HG03039 (cell line): ENCODE results near the gene GAPT.
"Not testable (repeated sequence)": the region's sequence is repeated elsewhere in the genome, so short reads cannot be mapped to it uniquely, and the experiment has no call there.

Experiments used
- ATAC-seq: cut with Tn5 transposase; IDR thresholded peaks from one replicate; pipeline ENCODE4 v1.9.1; 2021; ENCODE audit warnings: mild to moderate bottlenecking, moderate library complexity; ENCODE audit not compliant: unreplicated experiment

GAPT gene

GRCh38 chr5:58503390-58504046, 12.3 kb downstream of the GAPT start:
- ATAC-seq, result no peak

DNA sequence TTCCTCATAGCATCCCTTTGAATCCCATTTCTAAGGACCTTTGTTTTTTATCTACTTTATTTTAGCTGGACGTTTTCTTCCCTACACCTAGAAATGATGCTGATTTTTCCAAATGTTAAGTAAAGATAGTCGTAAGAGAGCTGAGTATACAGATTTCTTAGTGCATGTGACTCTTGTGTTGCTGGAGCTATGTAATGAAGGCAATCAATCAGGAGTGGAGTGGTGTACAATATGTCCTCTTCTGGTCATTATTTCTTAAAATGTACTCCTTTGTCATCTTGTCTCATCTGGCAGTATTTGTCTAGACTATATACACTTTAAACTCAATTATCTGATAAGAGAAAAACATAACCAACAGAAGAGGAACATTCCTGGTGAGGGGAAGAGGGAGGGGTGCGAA, 13.5 kb downstream of the GAPT start:
- no peak for ATAC-seq

DNA sequence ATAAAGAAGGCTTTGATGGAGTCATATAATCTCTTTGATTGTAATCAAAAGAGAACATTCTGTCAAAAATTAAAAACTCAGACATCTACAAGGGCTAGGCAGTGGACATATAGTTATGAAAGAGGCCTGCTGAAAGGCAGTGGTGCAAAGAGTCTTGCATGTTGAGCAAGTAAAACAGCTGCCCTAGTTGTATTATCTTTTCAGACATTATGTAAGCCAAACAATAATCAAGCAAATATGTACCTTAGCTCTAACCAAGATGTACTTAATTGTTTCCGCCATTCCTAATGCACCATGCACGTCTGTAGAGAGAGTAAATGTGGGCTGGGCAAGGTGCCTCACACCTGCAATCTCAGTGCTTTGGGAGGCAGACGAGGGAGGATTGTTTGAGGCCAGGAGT, 14.3 kb downstream of the GAPT start:
- ATAC-seq, result no peak

- ATAC-seq, result peak; percentile 53
Observed at GRCh38 chr5:58505971-58506640, 14.9 kb downstream of the GAPT start.

GRCh38 chr5:58507715-58508114, 16.5 kb downstream of the GAPT start:
- ATAC-seq, result no peak

GRCh38 chr5:58517198-58517597, 26.0 kb downstream of the GAPT start:
- ATAC-seq, result no peak

GRCh38 chr5:58523956-58524355, 32.7 kb downstream of the GAPT start:
- ATAC-seq, result no peak

GRCh38 chr5:58524571-58524970, 33.3 kb downstream of the GAPT start:
- no peak for ATAC-seq

DNA sequence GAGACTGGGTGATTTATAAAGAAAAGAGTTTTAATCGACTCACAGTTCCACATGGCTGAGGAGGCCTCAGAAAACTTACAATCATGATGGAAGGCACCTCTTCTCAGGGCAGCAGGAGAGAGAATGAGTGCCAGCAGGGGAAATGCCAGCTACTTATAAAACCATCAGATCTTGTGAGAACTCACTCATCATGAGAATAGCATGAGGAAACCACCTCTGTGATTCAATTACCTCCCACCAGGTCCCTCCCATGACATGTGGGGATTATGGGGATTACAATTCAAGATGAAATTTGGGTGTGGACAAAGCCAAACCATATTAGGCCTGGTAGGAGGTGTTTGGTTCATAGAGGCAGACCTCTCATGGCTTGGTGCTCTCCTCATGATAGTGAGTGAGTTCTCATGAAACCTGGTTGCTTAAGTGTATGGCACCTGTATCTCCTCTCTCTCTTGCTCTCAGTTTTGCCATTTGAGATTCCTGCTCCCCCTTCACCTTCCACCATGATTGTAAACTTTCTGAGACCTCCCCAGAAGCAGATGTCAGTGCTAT, 39.8 kb downstream of the GAPT start:
- no peak for ATAC-seq

DNA sequence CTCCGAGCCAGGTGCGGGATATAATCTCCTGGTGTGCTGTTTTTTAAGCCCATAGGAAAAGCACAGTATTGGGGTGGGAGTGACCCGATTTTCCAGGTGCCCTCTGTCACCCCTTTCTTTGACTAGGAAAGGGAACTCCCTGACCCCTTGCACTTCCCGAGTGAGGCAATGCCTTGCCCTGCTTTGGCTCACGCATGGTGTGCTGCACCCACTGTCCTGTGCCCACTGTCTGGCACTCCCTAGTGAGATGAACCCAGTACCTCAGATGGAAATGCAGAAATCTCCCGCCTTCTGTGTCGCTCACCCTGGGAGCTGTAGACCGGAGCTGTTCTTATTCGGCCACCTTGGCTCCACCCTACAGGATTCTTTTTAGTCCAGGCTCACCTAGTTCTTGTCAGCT, 50.7 kb downstream of the GAPT start:
- not testable (repeated sequence) for ATAC-seq

DNA sequence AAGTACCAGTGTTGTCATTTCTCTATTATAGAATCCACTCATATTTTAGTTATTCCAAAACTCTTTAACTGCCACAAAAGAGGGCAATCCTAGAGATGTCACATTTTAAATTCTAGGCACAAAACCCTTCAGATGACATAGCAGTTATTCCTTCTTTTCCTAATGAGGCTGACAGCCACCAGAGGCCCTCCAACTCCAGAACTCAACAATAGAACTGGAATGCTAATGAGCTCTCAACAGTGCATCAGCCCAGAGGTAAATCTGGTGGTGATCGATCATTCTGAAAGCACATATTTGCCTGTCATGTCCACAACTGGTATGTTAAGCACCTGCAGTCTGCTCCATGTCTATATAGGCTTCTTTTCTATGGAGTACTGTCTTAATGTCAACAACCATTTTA, 51.5 kb downstream of the GAPT start:
- no peak for ATAC-seq

- ATAC-seq, result no peak
Observed at GRCh38 chr5:58543723-58544122, 52.5 kb downstream of the GAPT start.

- no peak for ATAC-seq
Observed at GRCh38 chr5:58544195-58544594, 53.0 kb downstream of the GAPT start.

DNA sequence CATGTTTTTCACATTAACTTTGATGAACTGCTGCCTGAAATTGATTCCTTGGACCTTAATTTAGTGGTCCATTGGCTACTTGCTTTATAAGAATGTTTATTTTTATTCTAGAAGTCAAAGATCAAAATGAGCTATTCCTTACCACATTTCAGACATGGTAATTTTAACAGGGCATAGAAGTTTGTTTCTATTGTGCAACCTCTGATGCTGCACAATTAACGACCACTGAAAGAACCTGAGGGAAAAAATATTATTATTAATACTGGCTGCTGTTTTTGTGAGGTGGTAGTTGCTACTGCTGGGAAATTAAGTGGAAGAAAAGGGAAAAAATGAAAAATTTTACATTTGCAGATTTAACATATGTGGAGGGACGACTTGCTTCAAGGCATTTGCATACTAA, 53.7 kb downstream of the GAPT start:
- no peak for ATAC-seq

GRCh38 chr5:58545912-58546311, 54.7 kb downstream of the GAPT start:
- ATAC-seq, result no peak
